HepG2 (cell line): ENCODE results near the gene IL17RA. TPM values are rescaled to one million over a fixed set of nuclear protein-coding genes. Genes with fewer than 3 reads are reported as not detected.

Source experiments
- ATAC-seq: fragments of 200-7000 bp; cut with Tn5 transposase; 3 replicates; pipeline ENCODE4 v1.9.1; 2020; ENCODE audit warnings: mild to moderate bottlenecking, moderate library complexity
- BruUV-seq: library from RNA; stranded (reverse); fragments of 400-500 nt; replicated peaks from 2 replicates; lab custom pipeline; 2021; lab: Mats Ljungman, UMichigan
- CTCF ChIA-PET: fragments of 300-600 bp; formaldehyde crosslinking; extraction: SDS; loops from one replicate; lab custom pipeline; 2021; ENCODE audit warnings: low total read pairs, inconsistent platforms, low intra/inter-chr PET ratio; lab: Yijun Ruan, JAX
- POLR2A ChIA-PET: fragments of 350-600 bp; sonication (Branson Sonifier 250); formaldehyde crosslinking; loops from one replicate; lab custom pipeline; 2020; ENCODE audit warnings: antibody characterized with exemption, inconsistent platforms; lab: Yijun Ruan, JAX
- DNase-seq: peaks from one replicate; pipeline ENCODE4 v3.0.0-alpha.2; 2015; ENCODE audit warnings: low spot score
- FAIRE-seq: peaks from 3 replicates; lab custom pipeline; 2011; peaks lifted over from hg19 to GRCh38; lab: Jason Lieb, UNC
- H2AFZ ChIP-seq: one replicate; pipeline ENCODE4 v1.6.1; 2011; ENCODE audit warnings: low read length, inconsistent platforms
- H3K27ac ChIP-seq: fragments of 300-600 bp; 3 replicates; pipeline ENCODE4 v1.8.0; 2011; ENCODE audit warnings: mixed run types, mild to moderate bottlenecking, mixed read lengths, low read length, inconsistent platforms; ENCODE audit not compliant: insufficient read depth; ENCODE audit errors: extremely low read length
- H3K27me3 ChIP-seq, 2 experiments: fragments of 200-600 bp in 1 of 2; 2 replicates in 1 of 2; 3 replicates in 1 of 2; pipeline versions ENCODE4 v1.6.0 to v1.8.0; 2011; ENCODE audit warnings: low read length in 2 of 2, mild to moderate bottlenecking in 2 of 2, moderate library complexity in 2 of 2, inconsistent platforms in 1 of 2; ENCODE audit not compliant: insufficient read depth in 2 of 2, control insufficient read depth in 1 of 2
- H3K36me3 ChIP-seq, 2 experiments: fragments of 200-600 bp in 1 of 2; replicated peaks in 1 of 2; 2 replicates in 1 of 2; 3 replicates in 1 of 2; pipeline versions ENCODE4 v1.5.1 to v1.8.0; 2011; ENCODE audit warnings: low read length in 2 of 2, inconsistent platforms in 1 of 2; ENCODE audit not compliant: insufficient read depth in 2 of 2, control insufficient read depth in 1 of 2
- H3K4me1 ChIP-seq: 2 replicates; pipeline ENCODE4 v1.5.1; 2012; ENCODE audit warnings: low read length, inconsistent platforms; ENCODE audit not compliant: insufficient read depth
- H3K4me2 ChIP-seq: 2 replicates; pipeline ENCODE4 v1.6.0; 2011; ENCODE audit warnings: low read depth, low read length, inconsistent platforms
- H3K4me3 ChIP-seq, 3 experiments: fragments of 200-600 bp in 1 of 3; sonication (generic), shearing (Covaris generic) in 1 of 3; replicated peaks in 1 of 3; 2 replicates each; pipeline ENCODE4 v1.5.1; 2011 to 2016; ENCODE audit warnings: low read length in 3 of 3, inconsistent platforms in 2 of 3, low read depth in 2 of 3, mild to moderate bottlenecking in 2 of 3, control low read depth in 1 of 3, mixed read lengths in 1 of 3; ENCODE audit not compliant: insufficient read depth in 1 of 3
- H3K79me2 ChIP-seq: one replicate; pipeline ENCODE4 v1.6.1; 2011; ENCODE audit warnings: low read length, inconsistent platforms; ENCODE audit not compliant: insufficient read depth
- H3K9ac ChIP-seq: 2 replicates; pipeline ENCODE4 v1.6.0; 2011; ENCODE audit warnings: mild to moderate bottlenecking, low read depth, low read length, inconsistent platforms; ENCODE audit not compliant: insufficient read depth
- H3K9me3 ChIP-seq: 2 replicates; pipeline ENCODE4 v1.5.1; 2012; ENCODE audit warnings: mild to moderate bottlenecking, low read length
- H4K20me1 ChIP-seq: 2 replicates; pipeline ENCODE4 v1.6.0; 2011; ENCODE audit warnings: inconsistent platforms, mild to moderate bottlenecking, low read length, moderate library complexity; ENCODE audit not compliant: insufficient read depth
- AFF4 ChIP-seq: sonication (generic); formaldehyde crosslinking; IDR thresholded peaks from 2 replicates; pipeline ENCODE4 v1.4.0; 2020; ENCODE audit warnings: missing genetic modification reagents
- EHMT2 ChIP-seq: fragments of 200-600 bp; sonication (generic); IDR thresholded peaks from 2 replicates; pipeline ENCODE4 v1.7.0; 2017; ENCODE audit warnings: antibody characterized with exemption, low read depth, low read length, borderline replicate concordance
- KMT2B ChIP-seq: IDR thresholded peaks from 2 replicates; pipeline ENCODE4 v1.6.1; 2016; ENCODE audit warnings: missing genetic modification reagents, missing compliant biosample characterization
- PLSCR1 ChIP-seq: sonication (generic); formaldehyde crosslinking; IDR thresholded peaks from 2 replicates; pipeline ENCODE4 v1.5.0; 2020; ENCODE audit warnings: missing genetic modification reagents, mild to moderate bottlenecking, borderline replicate concordance
- SMYD3 ChIP-seq: sonication (generic); formaldehyde crosslinking; IDR thresholded peaks from 2 replicates; pipeline ENCODE4 v1.8.1; 2023; ENCODE audit warnings: mild to moderate bottlenecking, missing genetic modification reagents
- SOX13 ChIP-seq, 3 experiments: fragments of 450-650 bp in 1 of 3; sonication (generic) in 1 of 3; formaldehyde crosslinking in 1 of 3; IDR thresholded peaks in 2 of 3; conservative IDR thresholded peaks in 1 of 3; 2 replicates each; pipeline versions ENCODE4 v1.5.0 to v1.6.1; 2016 to 2020; ENCODE audit warnings: antibody characterized with exemption in 1 of 3, mild to moderate bottlenecking in 1 of 3, missing compliant biosample characterization in 1 of 3, missing genetic modification reagents in 1 of 3, moderate library complexity in 1 of 3
- TRAFD1 ChIP-seq: sonication (generic); formaldehyde crosslinking; IDR thresholded peaks from 2 replicates; pipeline ENCODE4 v1.5.1; 2020; ENCODE audit warnings: missing genetic modification reagents, mild to moderate bottlenecking, borderline replicate concordance
- ZBTB37 ChIP-seq: sonication (generic); formaldehyde crosslinking; IDR thresholded peaks from 2 replicates; pipeline ENCODE4 v1.4.0; 2020; ENCODE audit warnings: mild to moderate bottlenecking, missing genetic modification reagents
- ZNF276 ChIP-seq: sonication (generic); formaldehyde crosslinking; IDR thresholded peaks from 2 replicates; pipeline ENCODE4 v1.4.0; 2020; ENCODE audit warnings: mild to moderate bottlenecking, low read depth, missing genetic modification reagents
- WGBS: methylation state at CpG from one replicate; pipeline ENCODE4 v1.1.6; 2017; ENCODE audit warnings: low lambda C conversion rate; 5-methylcytosine and 5-hydroxymethylcytosine counted together
- in situ Hi-C: cut with HindIII; loops from 2 replicates; pipeline ENCODE4 v1.10.0; 2017; ENCODE audit warnings: low pct_unique_long_range_greater_than_20kb; ENCODE audit not compliant: extremely low pct_ligation_motif_present
- intact Hi-C: fragments of 100-400 bp; cut with micrococcal nuclease; formaldehyde crosslinking; loops from one replicate; pipeline ENCODE4 v1.10.0; 2022; ENCODE audit not compliant: unreplicated experiment
- polyA plus RNA-seq, 8 experiments: library from polyadenylated mRNA; depleted of rRNA in 3 of 8; stranded (reverse) in 7 of 8; unstranded in 1 of 8; fragments of >200 nt; fragmentation: Illumina TruSeq in 4 of 8; extraction: Trizol in 4 of 8; gene quantifications; 2 replicates each; pipeline versions ENCODE4 v1.2.1 to v1.2.3, GENCODE V29; 2011 to 2016; ENCODE audit warnings: low read depth in 4 of 8, missing spikeins in 1 of 8, mixed read lengths in 1 of 8; ENCODE audit not compliant: insufficient read depth in 1 of 8
- total RNA-seq, 5 experiments: library from RNA; depleted of rRNA; stranded (reverse); fragments of >200 nt; fragmentation: Illumina TruSeq; extraction: Trizol; gene quantifications; 2 replicates each; pipeline ENCODE4 v1.2.3, GENCODE V29; 2016; ENCODE audit warnings: low read depth in 1 of 5

The IL17RA gene
- total and polyA plus RNA-seq, 2 of the 13 experiments (the other 11 are each of a cell fraction or from before 2014, with no cell fraction given), result 2.5 to 8.2 TPM

- no peak for TF ChIP-seq PLSCR1 (CRISPR knock-in tag)
- TF ChIP-seq TRAFD1, result no peak
- TF ChIP-seq ZNF276 (CRISPR knock-in tag), result no peak
Observed at GRCh38 chr22:17114898-17115235, 30.1 kb downstream of the IL17RA start (continued).

GRCh38 chr22:17115236-17115635 lies 30.4 kb downstream of the IL17RA start:
- no TSS peak for BruUV-seq
- CTCF ChIA-PET, result no interaction called here
- no peak for TF ChIP-seq SOX13 (IDR thresholded peaks at IDR 0.05)
- no peak for TF ChIP-seq SOX13 (CRISPR knock-in tag; conservative IDR thresholded peaks at IDR 0.05 in 1 of 2, IDR thresholded peaks at IDR 0.05 in 1 of 2)
- no peak for TF ChIP-seq KMT2B
- no peak for TF ChIP-seq AFF4 (CRISPR knock-in tag)
- no peak for TF ChIP-seq EHMT2
- TF ChIP-seq SMYD3, result no peak
- TF ChIP-seq ZBTB37, result no peak

More at GRCh38 chr22:17115236-17115635, 30.4 kb downstream of the IL17RA start:
- DNase-seq (no peak), ATAC-seq (no peak), FAIRE-seq (no peak)
- Histone ChIP-seq H3K27ac (no peak overlapping the region), H3K9me3 (no peaks in the 10 kb centered on the region), H3K36me3 (no peaks in the 10 kb centered on the region), H2AFZ (no peak overlapping the region), H3K4me1 (no peaks in the 10 kb centered on the region), H3K79me2 (no peaks in the 10 kb centered on the region), H4K20me1 (no peaks in the 10 kb centered on the region), H3K4me2 (no peak overlapping the region), H3K27me3 (peaks cover 3 to 29% of the 10 kb centered on the region in 2 experiments; a peak in 4 of 5 replicates), H3K4me3 (no peak overlapping the region), H3K9ac (no peak overlapping the region)
- in situ Hi-C loops (no loop called here), intact Hi-C loops (no loop called here)
- WGBS, result 12% methylated on average over 3 of the region's 4 CpGs
- POLR2A ChIA-PET, result no interaction called here
